Measurements from ENCODE around the gene SLC8A2. TPM values are rescaled to one million over a fixed set of nuclear protein-coding genes. Genes with fewer than 3 reads are reported as not detected.

The SLC8A2 gene
- total RNA-seq, 1 experiment from 2014 or later, result 11.3 TPM

GRCh38 chr19:47445937-47446402 is 25.7 kb downstream of the SLC8A2 start:
- H3K4ac ChIP-seq (ENCODE audit: low read depth, low read length), result no peak overlapping the region
- no peaks in the 10 kb centered on the region for H3K9me3 ChIP-seq (ENCODE audit: control insufficient read depth, low read depth, low read length)
- H3K14ac ChIP-seq (ENCODE audit: insufficient read depth, low read length), result no peak overlapping the region
- no peak overlapping the region for H4K5ac ChIP-seq (ENCODE audit: insufficient read length, low read depth, low read length)
- no peaks in the 10 kb centered on the region; the same call in 1 of the 2 replicates for H3K27me3 ChIP-seq (ENCODE audit: insufficient read depth, low read length)
- H3T11ph ChIP-seq (ENCODE audit: low read length), result no peak overlapping the region
- no peak overlapping the region for H2BK12ac ChIP-seq (ENCODE audit: insufficient read length, low read depth, low read length)
- H3K4me2 ChIP-seq (ENCODE audit: insufficient read depth, insufficient read length, low read length), result peak overlapping the region; percentile 61
- no peak overlapping the region for H4K8ac ChIP-seq (replicated peaks; ENCODE audit: insufficient read length, low read depth, low read length)
- peaks cover 68% of the 10 kb centered on the region for H3K27me3 Mint-ChIP-seq (ENCODE audit: low read depth)
- H3K36me3 Mint-ChIP-seq (ENCODE audit: insufficient read depth in 1 of 3, low read depth in 3 of 3), result peaks cover 0 to 1% (median 0%) of the 10 kb centered on the region in 3 experiments; a peak in 2 of 7 replicates
- H3K4me1 Mint-ChIP-seq, result peaks cover 37 to 45% of the 10 kb centered on the region in 2 experiments
- no peak overlapping the region for H2BK5ac ChIP-seq (ENCODE audit: insufficient read length, low read length)
- H4K91ac ChIP-seq (ENCODE audit: insufficient read length, low read depth, low read length), result no peak overlapping the region
- no peak overlapping the region for H2BK120ac ChIP-seq (ENCODE audit: low read depth, low read length, poor library complexity, severe bottlenecking)
- H3K4me3 Mint-ChIP-seq, result peak overlapping the region; percentile 43 to 77
- no peak overlapping the region for H2BK15ac ChIP-seq (ENCODE audit: low read depth, low read length)
- no peak overlapping the region for H2AK5ac ChIP-seq (ENCODE audit: insufficient read length, low read length)
- H3K27ac ChIP-seq (ENCODE audit: insufficient read length, low read depth, low read length), result no peak overlapping the region
- H3K27ac Mint-ChIP-seq, result no peak overlapping the region
- no peaks in the 10 kb centered on the region for H4K20me1 ChIP-seq (ENCODE audit: control insufficient read depth, insufficient read depth, insufficient read length)
- no peak overlapping the region for H3K18ac ChIP-seq (ENCODE audit: insufficient read length, low read depth, low read length)
- no peak overlapping the region for H3K23ac ChIP-seq (ENCODE audit: insufficient read length, low read depth, low read length)
- H3K23me2 ChIP-seq (ENCODE audit: insufficient read length, low read depth, low read length, poor library complexity, severe bottlenecking), result peaks cover 13% of the 10 kb centered on the region
- no peak overlapping the region for H3K9ac ChIP-seq (ENCODE audit: extremely low read depth, insufficient read length, low read length)
- no peak overlapping the region for H2BK20ac ChIP-seq (ENCODE audit: low read depth, low read length, poor library complexity, severe bottlenecking)
- H3K9me3 Mint-ChIP-seq, result no peaks in the 10 kb centered on the region; a peak in 3 of 5 replicates
- peaks cover 10% of the 10 kb centered on the region; the same call in 1 of the 2 replicates for H3K4me1 ChIP-seq (ENCODE audit: insufficient read depth, low read length)
- no peak overlapping the region for H3K56ac ChIP-seq (ENCODE audit: insufficient read length, low read depth, low read length)
- no CpG with 5 or more reads among the region's 22 CpGs for WGBS (ENCODE audit: extremely low coverage, insufficient read length, low lambda C conversion rate)
- peak; percentile 75 for DNase-seq
- no peaks in the 10 kb centered on the region for H3K79me1 ChIP-seq (ENCODE audit: insufficient read depth, low read depth, low read length, poor library complexity, severe bottlenecking)
- TF ChIP-seq CTCF (conservative IDR thresholded peaks at IDR 0.05), result no peak
- no peak overlapping the region for H2AFZ ChIP-seq (ENCODE audit: low read length)
- no peaks in the 10 kb centered on the region for H3K79me2 ChIP-seq (ENCODE audit: insufficient read depth, low read length)

Measured in H9 (cell line).